HT-29 (cell line): ENCODE measurements around the gene GPS2. TPM values are rescaled to one million over a fixed set of nuclear protein-coding genes. Genes with fewer than 3 reads are reported as not detected.

ENCODE experiments used
- DNase-seq: peaks from one replicate; pipeline ENCODE4 v3.0.0-alpha.2; 2015; ENCODE audit warnings: low spot score
- total RNA-seq: library from RNA; depleted of rRNA; stranded (reverse); fragments of >200 nt; shearing (Covaris generic); gene quantifications from 2 replicates; pipeline ENCODE4 v1.2.3, GENCODE V29; 2014; rRNA removed

GPS2 gene, protein sequence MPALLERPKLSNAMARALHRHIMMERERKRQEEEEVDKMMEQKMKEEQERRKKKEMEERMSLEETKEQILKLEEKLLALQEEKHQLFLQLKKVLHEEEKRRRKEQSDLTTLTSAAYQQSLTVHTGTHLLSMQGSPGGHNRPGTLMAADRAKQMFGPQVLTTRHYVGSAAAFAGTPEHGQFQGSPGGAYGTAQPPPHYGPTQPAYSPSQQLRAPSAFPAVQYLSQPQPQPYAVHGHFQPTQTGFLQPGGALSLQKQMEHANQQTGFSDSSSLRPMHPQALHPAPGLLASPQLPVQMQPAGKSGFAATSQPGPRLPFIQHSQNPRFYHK
- 45.7 and 49.0 TPM in 2 replicates for total RNA-seq

DNA sequence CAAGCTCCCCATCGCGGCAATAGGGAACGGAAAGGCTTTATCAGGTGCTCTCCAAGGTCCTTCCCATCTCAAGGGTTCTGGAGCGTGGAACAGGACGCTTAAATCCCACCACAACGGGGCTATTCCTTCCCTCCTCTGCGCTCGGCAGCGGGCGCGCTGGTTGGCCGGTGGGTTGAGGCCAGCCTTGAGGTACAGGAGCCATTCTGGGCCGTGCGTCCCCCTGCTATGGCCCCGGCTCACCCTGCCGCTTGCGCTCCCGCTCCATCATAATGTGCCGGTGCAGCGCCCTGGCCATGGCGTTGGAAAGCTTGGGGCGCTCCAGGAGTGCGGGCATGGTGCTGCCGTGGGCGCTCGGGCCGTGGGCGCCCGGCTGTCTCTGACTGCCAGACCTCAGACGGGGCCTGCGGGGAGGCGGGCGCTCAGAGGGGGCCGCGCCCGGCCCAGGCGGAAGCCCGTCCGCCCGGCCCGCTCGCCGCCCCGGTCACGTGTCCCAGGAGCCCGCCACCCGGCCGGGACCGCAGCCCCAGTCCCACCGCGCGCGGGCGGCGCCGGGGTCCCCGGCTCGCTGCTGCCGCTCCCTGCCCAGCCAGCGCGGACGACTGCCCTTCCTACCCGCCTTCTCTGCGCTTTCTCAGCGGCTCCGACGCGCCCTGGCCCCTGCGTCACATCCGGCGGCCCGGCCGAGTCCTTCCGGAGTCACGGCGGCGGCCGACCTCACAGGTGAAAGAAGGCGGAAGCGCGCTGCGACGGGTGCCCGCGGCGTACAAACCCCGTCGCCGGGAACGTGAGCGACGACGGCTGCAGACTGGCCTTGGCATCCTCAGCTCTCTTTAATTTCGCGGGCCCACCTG is at the start of gene GPS2:
Gene GPS2, minus strand, starts transcription at position 642 of the 851 bp plus-strand sequence. Its CDS starts 308 bp downstream, at position 334.
- peak; percentile 73 for DNase-seq

DNA sequence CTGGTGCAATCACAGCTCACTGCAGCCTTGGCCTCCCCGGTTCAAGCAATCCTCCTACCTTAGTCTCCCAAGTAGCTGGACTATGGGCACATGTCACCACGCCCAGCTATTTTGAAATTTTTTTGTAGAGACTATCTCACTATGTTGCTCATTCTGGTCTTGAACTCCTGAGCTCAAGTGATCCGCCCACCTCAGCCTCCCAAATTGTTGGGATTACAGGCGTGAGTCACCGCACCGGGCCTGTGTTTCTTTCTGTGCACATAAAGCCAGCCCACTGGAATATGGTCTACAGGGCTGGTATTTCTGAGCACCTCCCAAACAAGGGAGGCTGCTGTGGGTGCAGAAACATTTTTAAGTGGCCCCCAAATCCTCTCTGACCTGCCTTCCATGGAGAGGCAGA is 48.2 kb upstream of the GPS2 start:
- no peak for DNase-seq

DNA sequence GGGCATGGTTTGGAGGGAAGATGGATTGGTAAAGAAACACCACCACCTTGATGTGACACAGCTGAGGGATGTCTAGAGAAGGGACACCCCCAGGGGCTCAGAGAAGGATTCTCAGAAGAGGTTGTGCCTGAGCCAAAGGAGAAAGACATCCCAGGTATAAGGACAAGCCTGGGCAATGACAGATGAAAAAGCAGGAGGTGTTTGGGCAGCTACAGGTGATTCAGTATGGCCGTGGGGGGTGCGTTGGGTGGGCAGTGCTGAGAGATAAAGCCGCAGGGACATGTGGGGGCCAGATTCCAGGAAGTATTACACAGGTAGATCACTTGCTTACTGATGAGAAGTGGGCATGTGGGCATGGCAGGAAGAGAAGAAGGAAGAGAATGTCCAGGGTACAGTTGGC is 46.7 kb upstream of the GPS2 start:
- DNase-seq, result no peak

DNA sequence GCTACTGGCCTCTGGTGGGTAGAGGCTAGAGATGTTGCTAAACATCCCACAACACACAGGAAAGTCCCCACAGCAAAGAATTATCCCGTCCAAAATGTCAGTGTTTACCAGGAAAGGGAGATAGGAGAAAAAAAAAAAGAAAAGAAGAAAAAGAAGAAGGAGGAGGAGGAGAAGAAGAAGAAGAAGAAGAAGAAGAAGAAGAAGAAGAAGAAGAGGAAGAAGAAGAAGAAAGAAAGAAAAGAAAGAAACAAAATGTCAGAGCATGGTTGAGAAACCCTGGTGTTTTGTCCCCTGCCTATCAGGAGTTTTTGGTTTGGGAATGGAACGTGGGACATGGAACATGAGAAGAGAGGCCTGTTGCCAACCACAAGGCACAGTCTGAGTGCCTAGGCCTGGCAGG is 42.2 kb upstream of the GPS2 start:
- no peak for DNase-seq

DNA sequence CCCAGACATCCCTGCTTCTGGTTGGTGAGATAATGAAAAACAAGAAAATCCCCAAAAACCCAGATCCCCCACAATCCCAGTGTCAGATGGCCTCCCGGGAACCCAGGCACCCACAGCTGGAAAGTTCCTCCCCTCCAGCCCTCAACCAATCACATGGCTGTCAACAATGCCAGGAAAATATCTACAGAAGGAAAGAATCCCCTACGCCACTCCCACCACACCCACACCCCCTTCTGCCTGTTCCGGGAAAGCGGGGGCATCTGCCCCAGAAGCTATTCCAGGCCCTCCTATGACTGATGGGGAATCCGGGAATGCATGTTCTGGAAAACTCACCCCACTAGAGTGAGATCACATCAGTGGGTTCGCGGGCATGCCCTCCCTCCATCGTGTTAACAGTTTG is 41.6 kb upstream of the GPS2 start:
- DNase-seq, result no peak

DNA sequence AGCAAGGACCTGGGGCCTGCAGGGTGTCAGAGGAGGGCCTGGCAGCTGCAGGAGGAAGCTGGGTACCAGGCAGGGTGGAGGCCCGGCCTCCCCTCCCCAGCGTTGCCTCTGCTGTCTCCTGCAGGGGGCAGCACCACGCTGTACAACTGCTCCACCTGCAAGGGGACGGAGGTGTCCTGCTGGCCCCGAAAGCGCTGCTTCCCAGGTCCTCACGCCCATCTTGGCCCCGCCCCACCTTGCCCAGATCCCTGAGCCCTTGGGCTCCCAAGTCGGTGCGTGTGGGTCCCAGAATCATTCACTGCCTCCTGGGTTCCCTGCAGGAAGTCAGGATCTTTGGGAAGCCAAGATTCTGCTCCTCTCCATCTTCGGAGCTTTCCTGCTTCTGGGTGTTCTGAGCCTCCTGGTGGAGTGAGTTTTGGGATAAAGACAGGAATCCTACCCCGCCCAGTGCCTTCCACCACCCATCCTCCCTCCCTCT is 41.0 kb upstream of the GPS2 start:
- DNase-seq, result peak; percentile 72

DNA sequence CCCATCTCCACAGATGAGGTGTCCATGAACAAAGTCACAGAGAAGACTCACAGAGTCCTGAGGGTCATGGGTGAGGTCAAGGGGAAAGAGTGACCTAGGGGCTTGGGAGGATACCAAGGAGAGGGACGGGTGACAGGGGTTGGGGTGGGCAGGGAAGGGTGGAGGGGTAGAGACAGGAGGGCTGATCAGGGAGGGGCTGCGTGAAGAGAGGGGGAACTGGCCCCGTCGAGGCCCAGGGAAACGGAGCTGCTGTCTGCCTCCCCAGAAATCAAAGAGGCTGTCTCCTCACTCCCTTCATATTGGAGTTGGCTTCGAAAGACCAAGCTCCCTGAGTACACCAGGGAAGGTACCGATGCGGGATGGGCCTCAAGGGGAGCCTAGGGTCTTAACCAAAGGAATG is 40.4 kb upstream of the GPS2 start:
- DNase-seq, result no peak

DNA sequence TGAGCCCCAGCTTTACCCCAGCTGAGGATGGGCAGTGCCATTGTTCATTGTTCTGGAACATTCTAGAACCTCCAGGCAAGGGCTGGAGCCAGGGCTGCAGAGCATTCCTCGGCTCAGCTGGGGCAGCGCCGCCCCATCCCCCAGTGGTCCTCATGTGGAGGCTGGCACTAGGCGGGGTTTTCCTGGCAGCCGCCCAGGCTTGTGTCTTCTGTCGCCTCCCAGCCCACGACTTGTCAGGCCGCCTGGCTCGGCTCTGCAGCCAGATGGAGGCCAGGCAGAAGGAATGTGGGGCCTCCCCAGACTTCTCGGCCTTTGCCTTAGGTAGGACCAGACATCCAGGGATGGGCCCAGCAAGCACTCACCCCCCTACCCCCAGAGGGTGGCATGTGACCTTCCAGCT is 39.9 kb upstream of the GPS2 start, which contains the start of gene TMEM95:
Gene TMEM95, plus strand, starts transcription at position 104 of the 400 bp plus-strand sequence. Its CDS starts 49 bp downstream, at position 153.
- peak; percentile 42 for DNase-seq

DNA sequence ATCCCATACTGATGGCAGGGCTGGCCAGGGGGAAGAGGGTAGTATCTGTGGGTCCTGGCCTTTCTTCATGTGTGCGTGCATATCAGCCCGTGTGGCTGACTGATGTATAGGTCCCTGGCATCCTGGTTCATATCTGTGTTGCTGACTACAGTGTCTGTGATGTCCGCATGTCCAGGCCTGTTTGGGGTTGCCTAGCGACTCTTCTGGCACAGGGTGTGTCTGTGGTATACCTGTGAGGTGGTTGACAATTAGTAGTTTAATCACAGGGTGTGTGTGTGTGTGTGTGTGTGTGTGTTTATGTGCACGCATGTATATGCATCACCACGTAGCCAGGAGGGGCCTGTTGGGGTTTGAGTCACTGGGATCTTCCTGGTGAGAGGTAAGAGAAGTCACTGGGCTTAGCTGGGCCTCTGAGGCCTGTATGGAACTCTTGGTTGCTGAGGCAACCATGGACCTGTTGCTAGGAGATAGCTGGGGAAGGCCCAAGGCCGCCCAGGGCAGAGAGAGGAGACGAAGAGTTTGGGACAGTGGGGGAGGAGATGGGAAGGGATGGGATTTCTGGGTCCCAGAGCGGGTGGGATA is 39.2 kb upstream of the GPS2 start:
- peak; percentile 37 for DNase-seq

DNA sequence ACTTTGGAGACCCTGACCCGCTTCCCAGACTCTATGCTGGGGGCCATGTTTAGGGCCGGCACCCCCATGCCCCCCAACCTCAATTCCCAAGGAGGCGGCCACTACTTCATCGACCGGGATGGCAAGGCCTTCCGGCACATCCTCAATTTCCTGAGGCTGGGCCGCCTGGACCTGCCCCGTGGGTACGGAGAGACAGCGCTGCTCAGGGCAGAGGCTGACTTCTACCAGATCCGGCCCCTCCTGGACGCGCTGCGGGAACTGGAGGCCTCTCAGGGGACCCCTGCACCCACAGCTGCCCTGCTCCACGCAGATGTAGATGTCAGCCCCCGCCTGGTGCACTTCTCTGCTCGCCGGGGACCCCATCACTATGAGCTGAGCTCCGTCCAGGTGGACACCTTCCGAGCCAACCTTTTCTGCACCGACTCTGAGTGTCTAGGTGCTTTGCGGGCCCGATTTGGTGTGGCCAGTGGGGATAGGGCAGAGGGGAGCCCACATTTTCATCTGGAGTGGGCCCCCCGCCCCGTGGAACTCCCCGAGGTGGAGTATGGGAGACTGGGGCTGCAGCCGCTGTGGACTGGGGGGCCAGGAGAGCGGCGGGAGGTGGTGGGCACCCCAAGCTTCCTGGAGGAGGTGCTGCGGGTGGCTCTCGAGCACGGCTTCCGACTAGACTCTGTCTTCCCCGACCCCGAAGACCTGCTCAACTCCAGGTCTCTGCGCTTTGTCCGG is 37.9 kb upstream of the GPS2 start:
- no peak for DNase-seq

DNA sequence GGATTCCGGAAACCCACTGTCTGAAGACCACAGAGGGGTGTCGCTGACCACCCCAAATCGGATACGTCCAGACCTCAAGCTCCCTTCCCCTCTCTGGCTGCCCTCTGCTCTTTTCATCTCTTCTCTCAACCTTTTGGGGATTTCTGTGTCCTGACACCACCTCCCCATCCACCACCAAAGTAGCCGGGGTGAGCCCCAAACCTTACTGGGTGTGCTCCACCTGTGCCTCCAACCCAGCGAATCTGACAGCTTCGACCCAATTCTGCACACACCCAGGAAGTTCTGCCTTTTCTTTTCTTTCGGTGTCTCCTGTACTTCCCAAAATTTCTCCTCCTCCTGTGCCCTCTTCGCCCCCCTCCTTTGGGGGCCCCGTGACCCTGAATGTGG is 37.3 kb upstream of the GPS2 start:
- DNase-seq, result no peak

DNA sequence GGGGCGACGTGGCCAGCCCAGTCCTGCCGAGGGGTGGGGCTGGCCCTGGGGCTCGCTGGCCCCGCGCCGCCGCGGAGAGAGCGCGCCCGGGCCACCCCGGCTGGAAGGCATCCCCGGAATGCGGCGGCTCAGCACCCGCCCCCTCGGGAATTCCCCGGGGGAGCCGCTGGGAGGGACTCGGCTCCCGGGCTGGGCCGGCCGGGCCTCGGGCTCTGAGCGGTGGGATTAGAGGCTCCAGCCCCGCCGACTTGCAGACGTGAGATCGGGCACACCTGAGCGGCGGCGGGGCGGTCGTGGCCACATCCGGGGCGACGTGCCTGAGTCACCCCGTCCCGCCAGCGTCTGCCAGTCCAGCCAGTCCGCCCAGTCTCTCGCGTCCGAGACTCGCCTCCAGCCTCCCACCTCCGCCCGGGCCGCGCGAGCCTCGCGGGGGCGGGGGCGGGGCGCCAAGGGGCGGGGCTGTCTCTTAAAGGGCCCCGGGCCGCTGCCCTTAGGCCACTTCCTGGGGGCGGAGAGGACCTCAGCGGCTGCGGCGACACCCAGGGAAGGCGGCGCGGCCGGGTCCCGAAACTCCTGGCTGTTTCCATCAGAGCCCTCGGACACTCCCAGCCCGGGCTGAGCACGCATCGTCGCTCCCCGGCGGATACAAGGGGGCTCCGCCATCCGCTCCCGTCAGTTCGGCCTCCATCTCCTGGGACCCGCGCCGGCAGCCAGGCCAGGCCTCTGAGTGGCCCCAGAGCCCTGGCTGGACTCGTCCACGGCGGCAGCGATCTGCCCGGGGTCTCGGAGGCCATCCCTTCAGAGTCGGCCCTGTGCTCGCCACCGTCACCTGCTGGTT is 36.7 kb upstream of the GPS2 start, which contains the start of gene KCTD11:
Gene KCTD11, plus strand, starts transcription at position 498 of the 838 bp plus-strand sequence.
- peak; percentile 86 for DNase-seq

DNA sequence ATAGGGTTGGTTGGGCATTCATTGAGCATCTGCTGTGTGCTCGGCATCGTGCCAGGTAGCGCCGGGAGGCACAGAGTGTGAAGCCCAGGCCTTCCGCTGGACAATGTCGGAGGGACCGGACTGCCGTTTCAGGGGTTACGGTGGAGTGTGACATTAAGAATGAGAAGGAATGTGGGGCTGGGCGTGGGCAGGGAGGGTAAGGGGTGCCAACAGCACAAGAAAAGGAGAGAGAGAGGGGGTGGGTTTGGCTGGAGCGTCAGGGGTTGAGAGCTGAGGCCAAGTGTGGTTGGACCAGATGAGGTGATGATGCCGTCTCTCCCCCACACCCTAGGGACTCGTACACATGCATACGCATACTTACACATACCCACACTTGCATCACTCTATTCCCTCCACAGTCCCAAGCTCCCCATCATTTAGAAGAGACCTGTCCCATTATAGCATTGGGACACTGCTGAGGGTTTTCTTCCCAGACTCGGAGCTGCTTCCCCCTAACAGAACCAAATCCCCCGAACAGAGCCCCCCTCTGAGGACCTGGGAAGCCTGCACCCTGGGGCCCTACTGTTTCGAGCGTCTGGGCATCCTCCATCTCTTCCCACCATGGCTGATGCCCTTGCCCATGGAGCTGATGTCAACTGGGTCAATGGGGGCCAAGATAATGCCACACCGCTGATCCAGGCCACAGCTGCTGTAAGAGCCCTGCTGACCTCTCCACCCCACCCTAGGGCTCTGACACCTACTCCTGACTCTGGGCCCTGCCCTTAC is 33.5 kb upstream of the GPS2 start:
- DNase-seq, result no peak

DNA sequence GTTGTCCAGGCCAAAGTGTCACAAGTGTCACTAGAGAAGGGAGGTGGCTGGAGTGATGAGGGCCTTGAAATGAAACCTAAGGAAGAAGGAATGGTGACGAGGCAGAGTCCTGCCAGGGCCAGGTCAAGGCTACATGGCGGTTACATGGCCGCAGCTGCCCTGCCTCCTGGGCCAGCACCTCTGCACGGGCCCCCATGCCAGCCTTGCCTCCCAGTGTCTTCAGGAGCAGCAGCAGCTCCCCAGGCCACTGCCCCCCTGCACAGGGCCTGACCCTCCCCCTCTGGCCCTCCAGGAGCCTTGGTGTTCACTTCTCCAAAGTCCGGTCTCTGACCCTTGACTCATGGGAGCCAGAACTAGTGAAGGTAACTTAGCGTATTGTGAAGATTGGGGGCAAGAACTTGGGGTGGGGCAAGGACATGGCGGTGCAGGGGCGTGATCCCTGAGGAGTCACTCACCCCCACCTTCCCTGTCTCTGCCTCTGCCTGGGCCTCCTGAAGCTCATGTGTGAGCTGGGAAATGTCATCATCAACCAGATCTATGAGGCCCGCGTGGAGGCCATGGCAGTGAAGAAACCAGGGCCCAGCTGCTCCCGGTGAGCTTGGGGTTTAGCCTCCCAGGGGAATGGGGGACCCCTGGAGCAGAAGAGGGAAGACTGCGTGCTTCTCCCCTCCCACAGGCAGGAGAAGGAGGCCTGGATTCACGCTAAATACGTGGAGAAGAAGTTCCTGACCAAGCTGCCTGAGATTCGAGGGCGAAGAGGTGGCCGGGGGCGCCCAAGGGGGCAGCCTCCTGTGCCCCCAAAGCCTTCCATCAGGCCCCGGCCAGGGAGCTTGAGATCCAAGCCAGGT is 32.7 kb upstream of the GPS2 start:
- DNase-seq, result no peak

DNA sequence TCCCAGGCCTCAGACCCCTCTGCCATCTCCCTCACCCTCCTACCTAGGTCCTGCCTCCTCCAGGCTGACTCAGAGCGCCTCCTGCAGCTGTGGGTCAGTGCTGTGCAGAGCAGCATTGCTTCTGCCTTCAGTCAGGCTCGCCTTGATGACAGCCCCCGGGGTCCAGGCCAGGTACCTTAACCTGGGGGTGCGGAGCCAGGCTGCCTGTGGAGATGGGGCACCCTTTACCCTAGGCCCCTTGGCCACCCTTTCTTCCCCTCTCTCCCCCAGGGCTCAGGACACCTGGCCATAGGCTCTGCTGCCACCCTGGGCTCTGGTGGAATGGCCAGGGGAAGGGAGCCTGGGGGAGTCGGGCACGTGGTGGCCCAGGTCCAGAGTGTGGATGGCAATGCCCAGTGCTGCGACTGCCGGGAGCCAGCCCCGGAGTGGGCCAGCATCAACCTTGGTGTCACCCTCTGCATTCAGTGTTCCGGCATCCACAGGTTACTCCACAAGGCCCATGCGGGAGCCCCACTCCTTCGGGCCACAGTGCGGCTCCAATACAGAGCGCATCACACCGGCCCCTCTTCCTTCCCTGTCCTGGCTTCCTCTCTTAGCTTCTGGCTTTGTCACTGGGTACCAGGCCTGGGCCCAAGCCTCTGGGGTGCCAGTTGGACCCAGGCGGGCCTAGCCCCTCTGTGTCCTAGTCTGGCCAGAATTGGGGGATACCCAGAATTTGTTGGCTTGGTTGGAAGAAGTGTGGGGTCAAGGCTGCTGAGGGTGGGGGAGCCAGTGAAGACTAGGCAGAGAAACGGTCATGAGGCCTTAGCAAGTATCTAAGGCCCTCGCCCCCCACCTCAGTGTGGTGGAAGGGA is 31.8 kb upstream of the GPS2 start:
- DNase-seq, result no peak

DNA sequence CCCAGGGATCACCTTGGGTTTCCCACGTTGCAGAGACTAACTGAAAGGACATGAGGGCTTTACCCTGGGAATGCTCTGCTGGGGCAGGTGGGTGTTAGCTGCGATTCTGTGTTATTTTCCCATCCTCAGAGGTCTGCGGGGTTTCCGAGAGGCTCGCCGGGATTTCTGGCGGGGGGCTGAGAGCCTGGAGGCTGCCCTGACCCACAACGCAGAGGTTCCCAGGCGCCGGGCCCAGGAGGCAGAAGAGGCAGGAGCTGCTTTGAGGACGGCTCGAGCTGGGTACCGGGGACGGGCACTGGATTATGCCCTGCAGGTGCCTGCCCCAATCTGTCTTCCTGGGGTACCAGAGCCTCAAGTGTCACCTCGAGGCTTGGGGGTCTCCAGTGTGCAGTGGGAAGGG is 28.1 kb upstream of the GPS2 start:
- no peak for DNase-seq

DNA sequence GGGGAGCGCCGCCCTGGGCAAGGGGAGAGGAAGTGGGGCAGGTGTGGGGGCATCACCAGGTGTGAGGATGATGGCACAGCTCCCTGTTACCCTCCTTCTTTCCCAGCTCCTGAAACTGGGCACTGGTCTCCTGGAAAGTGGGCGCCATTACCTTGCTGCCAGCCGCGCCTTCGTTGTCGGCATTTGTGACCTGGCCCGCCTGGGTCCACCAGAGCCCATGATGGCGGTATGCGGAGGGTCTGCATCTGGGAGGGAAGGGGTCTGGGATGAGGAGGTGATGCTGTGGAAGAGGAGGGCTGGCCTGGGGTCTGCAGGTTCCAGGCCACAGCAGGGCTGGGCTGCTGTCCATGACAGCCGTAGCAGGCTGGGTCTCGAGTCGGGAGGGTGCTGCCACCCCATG is 26.7 kb upstream of the GPS2 start:
- no peak for DNase-seq

DNA sequence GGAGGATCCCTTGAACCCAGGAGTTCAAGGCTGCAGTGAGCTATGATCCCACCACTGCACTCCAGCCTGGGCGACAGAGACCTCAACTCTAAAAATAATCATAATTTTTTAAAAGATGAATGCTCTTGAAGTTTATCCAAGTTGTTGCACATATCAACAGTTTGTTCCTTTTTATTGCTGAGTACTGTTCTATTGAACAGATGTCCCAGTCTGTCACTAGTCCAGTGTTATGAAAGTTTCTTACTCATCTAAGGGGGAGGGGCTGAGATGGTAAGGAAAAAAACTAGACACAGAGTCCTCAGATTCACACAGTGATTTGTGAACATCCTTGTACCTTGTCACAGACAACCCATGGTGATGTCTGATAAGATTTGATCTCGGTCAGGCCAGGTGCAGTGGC is 25.0 kb upstream of the GPS2 start:
- DNase-seq, result no peak
